ENCODE results near the gene ALDH3B1. TPM values are rescaled to one million over a fixed set of nuclear protein-coding genes. Genes with fewer than 3 reads are reported as not detected.

The ALDH3B1 gene
- total RNA-seq, 1 experiment from 2014 or later = 104 TPM

DNA sequence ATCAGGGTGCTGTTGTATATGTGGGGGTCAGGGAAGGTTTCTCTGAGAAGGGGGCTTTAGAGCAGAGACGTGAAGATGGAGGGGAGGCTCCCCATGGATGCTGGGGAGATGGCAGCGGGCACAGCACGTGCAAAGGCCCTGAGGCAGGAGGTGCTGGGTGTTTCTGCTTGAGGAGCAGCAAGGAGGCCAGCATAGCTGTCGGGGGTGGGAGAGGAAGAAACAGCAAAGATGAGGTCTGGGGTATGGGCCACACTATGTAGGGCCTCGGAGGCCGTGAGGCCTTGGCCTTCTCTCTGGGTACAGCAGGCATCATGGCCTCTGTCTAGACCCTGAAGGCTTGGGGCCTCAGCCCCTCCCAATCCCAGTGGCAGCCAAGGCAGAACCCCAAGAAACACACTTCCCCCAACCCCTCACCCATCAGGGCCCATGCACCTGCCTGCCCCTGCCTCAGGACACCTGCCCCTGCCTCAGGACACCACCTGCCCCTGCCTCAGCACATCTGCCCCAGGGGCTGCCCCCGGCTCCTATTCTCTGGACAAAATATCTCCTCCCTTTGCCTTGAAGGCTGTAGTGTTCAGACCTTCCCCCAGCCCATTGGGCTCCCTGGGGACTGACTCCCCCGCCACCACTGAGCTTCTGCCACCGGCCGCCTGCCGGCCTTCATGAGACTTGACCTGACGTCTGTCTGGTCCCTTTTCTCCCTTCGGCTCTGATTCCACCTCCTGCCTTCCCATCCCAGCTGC is 6.2 kb downstream of the ALDH3B1 start:
- peak overlapping the region; percentile 37 for H3K4me2 ChIP-seq
- H3K79me2 ChIP-seq (ENCODE audit: low read depth) = peaks cover 21% of the 10 kb centered on the region; the same call in 1 of the 2 replicates
- H3K27ac ChIP-seq = peak overlapping the region; percentile 30
- no peaks in the 10 kb centered on the region for H3K36me3 ChIP-seq (ENCODE audit: low read depth)
- no peaks in the 10 kb centered on the region for H4K20me1 ChIP-seq (ENCODE audit: insufficient read depth)
- TF ChIP-seq EZH2 (IDR thresholded peaks at IDR 0.05; ENCODE audit: low read depth) (no peak), CTCF (conservative IDR thresholded peaks at IDR 0.05) (no peak)
- no peaks in the 10 kb centered on the region for H3K9me2 ChIP-seq (ENCODE audit: insufficient read depth)
- peaks cover 50% of the 10 kb centered on the region for H3F3A ChIP-seq (ENCODE audit: insufficient read depth, low read depth)
- H3K4me1 ChIP-seq (replicated peaks; ENCODE audit: insufficient read depth) = peaks cover 86% of the 10 kb centered on the region
- CTCF ChIA-PET = interaction anchor here (0.5 kb wide), 1 partner anchor 11 kb away, joined by 4 read pairs; no protein-coding TSS in a partner anchor
- no peak overlapping the region for H2AFZ ChIP-seq
- H3K27me3 ChIP-seq (ENCODE audit: insufficient read depth, low read depth) = no peaks in the 10 kb centered on the region
- intact Hi-C loops (cut with micrococcal nuclease; ENCODE audit: unreplicated experiment) = loop anchor here (1.0 to 10.0 kb wide), 2 partner anchors 12 to 172 kb away; partner anchors contain the start of gene UNC93B1
- no TSS peak for BruUV-seq (replicated peaks)
- POLR2A ChIA-PET (ENCODE audit: unreplicated experiment) = interaction anchor here (0.6 kb wide), 1 partner anchor 153 kb away, joined by 13 read pairs; no protein-coding TSS in a partner anchor
- H3K9me3 ChIP-seq (ENCODE audit: insufficient read depth, low read depth) = no peaks in the 10 kb centered on the region
- no peak for DNase-seq
- H3K4me3 ChIP-seq = no peak overlapping the region

DNA sequence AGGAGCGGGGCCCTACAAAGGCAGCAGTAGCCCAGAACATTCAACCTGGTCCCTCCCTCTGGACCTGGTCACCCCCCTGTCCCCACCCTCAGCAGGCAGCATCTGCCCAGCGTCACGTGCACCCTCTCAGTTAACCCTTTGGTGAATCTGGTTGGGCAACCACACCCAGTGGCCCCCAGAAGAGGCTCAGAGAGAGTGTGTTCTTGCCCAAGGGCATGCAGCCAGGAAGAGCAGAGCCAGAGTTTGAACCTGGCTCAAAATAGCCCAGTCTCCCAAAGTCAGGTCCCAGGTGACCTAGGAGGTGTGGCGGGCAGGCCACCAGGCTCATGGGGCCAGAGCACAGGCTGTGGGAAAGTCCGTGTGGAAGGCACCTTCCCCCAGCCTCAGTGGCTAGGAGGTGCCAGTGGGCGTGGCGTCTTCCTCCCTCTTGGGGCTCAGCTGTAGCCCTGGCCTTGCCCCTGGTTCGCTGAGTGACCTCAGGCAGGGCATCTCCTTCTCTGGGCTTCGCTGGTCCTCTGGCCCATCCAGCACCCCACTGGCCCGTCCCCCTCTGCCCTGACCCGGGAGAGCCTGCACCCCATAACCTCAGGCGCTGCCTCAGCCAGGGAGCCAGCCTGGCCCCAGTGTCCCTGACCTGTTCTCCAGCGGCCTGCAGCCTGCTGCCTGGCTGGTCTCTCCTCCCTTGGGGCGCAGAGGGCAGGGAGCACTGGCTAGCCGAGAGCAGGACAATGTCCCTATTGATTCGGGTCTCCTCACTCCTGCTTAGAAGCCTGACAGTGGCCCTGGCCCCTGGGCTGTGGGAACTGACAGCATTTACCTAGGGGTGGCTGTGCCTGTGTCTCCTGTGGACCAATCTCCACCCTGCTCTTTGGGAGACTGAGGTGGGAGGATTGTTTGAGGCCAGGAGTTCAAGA is 7.0 kb downstream of the ALDH3B1 start:
- Histone ChIP-seq H2AFZ (no peak overlapping the region), H3K4me2 (peak overlapping the region; percentile 37), H3K27ac (peak overlapping the region; percentile 30), H3K9me2 (ENCODE audit: insufficient read depth) (no peaks in the 10 kb centered on the region), H3K27me3 (ENCODE audit: insufficient read depth, low read depth) (no peaks in the 10 kb centered on the region), H3F3A (ENCODE audit: insufficient read depth, low read depth) (peaks cover 43% of the 10 kb centered on the region), H3K4me1 (replicated peaks; ENCODE audit: insufficient read depth) (peaks cover 78% of the 10 kb centered on the region), H4K20me1 (ENCODE audit: insufficient read depth) (no peaks in the 10 kb centered on the region), H3K4me3 (no peak overlapping the region), H3K36me3 (ENCODE audit: low read depth) (no peaks in the 10 kb centered on the region), H3K9me3 (ENCODE audit: insufficient read depth, low read depth) (no peaks in the 10 kb centered on the region), H3K79me2 (ENCODE audit: low read depth) (peaks cover 13% of the 10 kb centered on the region; the same call in 1 of the 2 replicates)
- intact Hi-C loops (cut with micrococcal nuclease; ENCODE audit: unreplicated experiment) = loop anchor here (1.0 to 10.0 kb wide), 2 partner anchors 13 to 172 kb away; partner anchors contain the start of gene UNC93B1
- POLR2A ChIA-PET (ENCODE audit: unreplicated experiment) = interaction anchor here (0.6 kb wide), 1 partner anchor 154 kb away, joined by 13 read pairs; no protein-coding TSS in a partner anchor
- no TSS peak for BruUV-seq (replicated peaks)
- no peak for TF ChIP-seq CTCF (conservative IDR thresholded peaks at IDR 0.05)
- TF ChIP-seq EZH2 (IDR thresholded peaks at IDR 0.05; ENCODE audit: low read depth) = no peak
- CTCF ChIA-PET = interaction anchor here (0.5 kb wide), 1 partner anchor 11 kb away, joined by 4 read pairs; no protein-coding TSS in a partner anchor
- peak; percentile 58 to 86 for DNase-seq
